GM18507 (cell line): ENCODE data around the gene MED13.
"Not testable (repeated sequence)": the region's sequence is repeated elsewhere in the genome, so short reads cannot be mapped to it uniquely, and the experiment has no call there.

Experiments
- DNase-seq: peaks from one replicate; pipeline ENCODE4 v3.0.0; 2011; ENCODE audit warnings: low read depth; ENCODE audit not compliant: insufficient read length; ENCODE audit errors: extremely low spot score
- FAIRE-seq: peaks from 2 replicates; lab custom pipeline; 2011; peaks lifted over from hg19 to GRCh38; lab: Jason Lieb, UNC

MED13 gene

DNA sequence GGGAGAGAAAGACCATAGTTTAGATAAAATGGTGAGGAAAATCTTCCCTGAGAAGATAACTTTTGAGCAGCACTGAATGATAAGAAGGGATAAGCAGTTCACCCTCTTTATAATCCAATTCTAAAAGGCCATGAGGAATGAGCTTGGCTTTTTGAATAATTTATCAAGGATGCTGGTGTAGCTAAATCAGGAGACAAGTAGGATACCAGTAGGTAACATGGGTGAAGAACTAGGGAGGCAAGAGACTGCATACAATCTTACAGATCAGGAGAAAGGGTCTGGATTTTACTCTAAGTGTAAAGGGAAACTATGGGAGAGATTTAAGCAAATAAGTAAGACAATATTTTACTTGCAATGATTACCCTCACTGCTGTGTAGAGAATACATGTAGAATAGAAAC is 60.7 kb downstream of the MED13 start:
- DNase-seq (no peak), FAIRE-seq (no peak)

- DNase-seq, FAIRE-seq: not testable (repeated sequence)
Observed at GRCh38 chr17:62003141-62003540, 61.9 kb downstream of the MED13 start.

GRCh38 chr17:62001105-62001504 is 64.0 kb downstream of the MED13 start:
- no peak for FAIRE-seq
- no peak for DNase-seq

GRCh38 chr17:62000186-62000585 is 64.9 kb downstream of the MED13 start:
- no peak for DNase-seq
- no peak for FAIRE-seq

GRCh38 chr17:61998534-61998933 is 66.5 kb downstream of the MED13 start:
- FAIRE-seq, DNase-seq: not testable (repeated sequence)

DNA sequence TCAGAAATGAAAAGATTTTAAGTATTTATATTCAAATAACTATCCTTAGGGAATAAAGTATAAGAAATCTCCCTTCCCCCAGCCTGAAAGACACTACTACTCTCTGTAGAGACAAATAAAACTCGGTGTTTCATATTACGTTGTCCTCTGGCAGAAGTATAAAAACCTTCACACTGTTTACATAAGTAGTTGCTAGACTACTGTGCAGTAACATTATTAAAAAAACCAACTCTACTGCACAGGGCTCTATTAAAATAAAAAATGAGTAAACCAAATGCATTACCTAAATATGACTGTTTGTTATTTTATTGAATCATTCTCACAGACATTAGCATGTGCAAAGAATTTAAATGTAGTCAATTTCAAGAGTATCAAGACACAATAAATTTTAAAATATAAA is 67.4 kb downstream of the MED13 start:
- DNase-seq: no peak
- FAIRE-seq: no peak

DNA sequence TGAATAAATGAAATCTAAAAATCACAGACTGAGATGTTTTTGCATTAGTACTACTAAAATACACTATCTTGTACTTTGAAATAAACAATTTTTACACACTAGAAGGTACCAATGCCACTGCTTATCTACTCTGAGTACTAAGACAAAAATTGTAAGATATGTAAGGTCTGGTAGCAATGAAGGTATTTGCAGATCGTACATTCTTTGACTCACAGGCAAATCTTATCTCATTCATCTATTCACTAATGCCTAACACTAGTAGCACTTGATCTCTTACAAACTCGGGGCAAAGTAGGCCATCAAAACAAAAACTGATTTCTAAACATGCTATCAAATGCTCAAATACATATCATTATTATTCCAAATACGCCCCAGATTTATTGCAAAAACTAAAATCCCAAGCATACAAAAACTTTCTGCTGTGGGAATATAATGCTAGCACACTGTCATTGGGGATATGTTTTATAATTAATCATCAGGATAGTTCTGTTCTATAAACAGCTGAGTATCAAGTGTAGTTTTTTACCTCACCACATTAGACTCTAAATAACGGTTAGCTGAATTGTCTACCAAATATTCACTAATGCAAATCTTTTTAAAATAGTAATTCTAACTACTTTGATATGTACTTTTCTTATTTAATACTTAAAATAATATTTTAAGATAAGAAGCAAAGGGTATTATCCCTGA is 68.0 kb downstream of the MED13 start:
- DNase-seq: no peak
- FAIRE-seq: no peak

DNA sequence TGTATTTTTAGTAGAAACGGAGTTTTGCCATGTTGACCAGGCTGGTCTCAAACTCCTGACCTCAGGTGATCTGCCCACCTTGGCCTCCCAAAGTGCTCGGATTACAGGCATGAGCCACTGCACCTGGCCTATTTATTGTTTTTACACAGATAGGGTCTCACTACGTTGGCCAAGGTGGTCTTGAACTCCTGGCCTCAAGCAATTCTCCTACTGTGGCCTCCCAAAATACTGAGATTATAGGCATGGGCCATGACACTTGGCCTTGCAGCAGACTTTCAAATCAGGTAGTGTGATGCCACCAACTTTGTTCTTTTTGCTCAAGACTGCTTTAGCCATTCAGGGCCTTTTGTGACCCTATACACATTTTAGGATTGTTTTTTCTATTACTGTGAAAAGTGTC is 75.6 kb downstream of the MED13 start:
- DNase-seq (no peak), FAIRE-seq (no peak)

- FAIRE-seq (no peak), DNase-seq (no peak)
Observed at GRCh38 chr17:61986898-61987297, 78.2 kb downstream of the MED13 start.

GRCh38 chr17:61984821-61985220 is 80.3 kb downstream of the MED13 start:
- FAIRE-seq: no peak
- DNase-seq: no peak

DNA sequence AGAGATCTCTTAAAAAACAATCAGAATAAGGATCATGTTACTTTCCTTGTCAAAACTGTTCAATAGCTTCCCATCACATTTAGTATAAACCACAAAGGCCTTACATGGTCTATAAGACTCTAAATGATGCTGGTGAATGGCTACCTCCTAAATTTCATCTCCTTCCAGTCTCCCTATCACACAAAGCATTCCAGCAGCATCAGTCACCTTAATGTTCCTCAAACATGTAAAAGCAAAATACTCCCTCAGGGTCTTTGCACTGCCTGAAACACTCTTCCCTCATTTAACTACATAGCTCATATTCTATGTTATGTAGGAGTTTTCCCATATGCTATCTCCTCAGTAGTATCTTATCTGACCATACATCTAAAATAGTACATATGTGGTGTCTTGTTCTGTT is 83.8 kb downstream of the MED13 start:
- FAIRE-seq (no peak), DNase-seq (no peak)

DNA sequence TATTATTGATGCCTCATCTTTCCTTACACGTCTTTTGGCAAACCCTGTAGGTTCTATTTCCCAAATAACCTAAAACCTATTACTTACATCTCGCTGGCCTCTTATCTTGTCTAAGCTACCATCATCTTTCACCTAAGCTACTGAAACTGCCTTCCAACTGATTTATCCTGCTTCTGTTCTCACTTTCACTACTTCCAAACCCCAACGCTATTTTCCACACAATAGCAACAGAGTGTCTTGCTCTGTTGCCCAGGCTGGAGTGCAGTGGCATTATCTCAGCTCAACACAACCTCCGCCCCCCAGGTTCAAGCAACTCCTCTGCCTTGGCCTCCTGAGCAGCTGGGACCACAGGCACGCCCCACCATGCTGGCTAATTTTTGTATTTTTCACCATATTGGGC is 84.5 kb downstream of the MED13 start:
- DNase-seq (no peak), FAIRE-seq (no peak)

DNA sequence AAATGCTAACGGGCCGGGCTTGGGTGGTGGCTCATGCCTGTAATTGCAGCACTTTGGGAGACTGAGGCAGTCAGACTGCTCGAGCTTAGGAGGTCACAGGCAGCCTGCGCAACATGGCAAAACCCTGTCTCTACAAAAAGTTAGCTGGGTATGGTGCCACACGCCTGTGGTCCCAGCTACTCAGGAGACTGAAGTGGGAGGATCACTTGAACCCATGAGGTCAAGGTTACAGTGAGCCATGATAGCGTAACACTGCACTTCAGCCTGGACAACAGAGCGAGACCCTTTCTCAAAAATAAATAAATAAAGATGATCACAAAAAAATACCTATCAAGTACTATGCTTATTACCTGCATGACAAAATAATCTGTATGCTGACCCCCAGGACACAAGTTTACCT is 91.0 kb downstream of the MED13 start:
- FAIRE-seq (no peak), DNase-seq (no peak)

GRCh38 chr17:61972311-61972710 is 92.8 kb downstream of the MED13 start:
- DNase-seq: no peak
- FAIRE-seq: no peak

DNA sequence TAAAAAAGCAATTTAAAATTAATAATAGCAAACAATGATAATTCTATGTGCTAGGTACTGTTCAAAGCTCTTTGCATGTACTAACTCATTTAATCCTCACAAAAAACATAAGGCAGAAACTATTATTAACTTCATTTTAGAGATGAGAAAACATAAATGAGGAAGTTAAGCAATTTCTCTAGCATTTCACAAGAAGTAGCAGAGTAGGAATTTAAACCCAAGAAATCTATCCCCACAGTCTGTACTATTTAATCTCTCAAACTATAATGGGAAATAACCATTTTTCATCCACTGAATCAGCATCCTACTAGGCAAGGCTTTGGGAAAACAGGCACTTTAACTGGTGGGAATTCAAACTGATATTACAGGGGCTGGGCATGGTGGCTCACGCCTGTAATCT is 95.0 kb downstream of the MED13 start:
- FAIRE-seq: no peak
- DNase-seq: no peak

GRCh38 chr17:61968757-61969156 is 96.3 kb downstream of the MED13 start:
- FAIRE-seq: no peak
- no peak for DNase-seq

DNA sequence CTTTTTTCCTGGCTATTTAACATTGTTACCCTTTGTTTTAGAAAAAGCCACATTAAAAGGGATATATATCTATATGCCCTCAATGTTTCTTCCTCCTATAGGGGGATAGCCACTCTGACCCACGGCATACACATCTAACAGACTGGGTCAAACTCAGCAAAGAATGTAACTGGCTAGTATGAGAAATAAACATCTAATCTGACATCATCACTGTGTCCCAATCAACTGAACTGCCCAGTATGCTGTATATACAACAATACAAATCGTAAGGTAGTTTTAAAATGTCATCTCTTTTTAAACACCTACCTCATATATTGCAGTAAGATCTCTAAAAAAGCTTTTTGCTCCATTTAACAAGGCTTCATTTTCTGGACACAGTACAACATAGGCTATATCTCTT is 97.3 kb downstream of the MED13 start:
- DNase-seq: no peak
- no peak for FAIRE-seq

DNA sequence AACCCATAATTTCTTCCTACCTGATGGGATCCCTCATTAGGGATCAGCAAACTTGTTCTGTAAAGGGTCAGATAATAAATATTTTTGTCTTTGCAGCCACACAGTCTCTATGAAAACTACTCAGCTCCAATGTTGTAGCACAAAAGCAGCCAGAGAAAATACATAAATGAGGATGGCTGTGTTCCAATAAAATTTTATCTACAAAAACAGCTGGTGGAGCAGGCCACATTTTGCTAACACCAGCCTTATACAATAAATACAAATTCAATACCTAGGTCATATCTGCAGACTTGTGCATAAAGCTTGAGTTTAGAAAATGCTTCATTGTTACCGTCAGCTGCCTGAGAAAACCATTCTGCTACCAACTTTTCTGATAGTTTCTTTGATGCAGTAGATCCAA is 98.9 kb downstream of the MED13 start:
- no peak for DNase-seq
- peak; percentile 44 for FAIRE-seq

DNA sequence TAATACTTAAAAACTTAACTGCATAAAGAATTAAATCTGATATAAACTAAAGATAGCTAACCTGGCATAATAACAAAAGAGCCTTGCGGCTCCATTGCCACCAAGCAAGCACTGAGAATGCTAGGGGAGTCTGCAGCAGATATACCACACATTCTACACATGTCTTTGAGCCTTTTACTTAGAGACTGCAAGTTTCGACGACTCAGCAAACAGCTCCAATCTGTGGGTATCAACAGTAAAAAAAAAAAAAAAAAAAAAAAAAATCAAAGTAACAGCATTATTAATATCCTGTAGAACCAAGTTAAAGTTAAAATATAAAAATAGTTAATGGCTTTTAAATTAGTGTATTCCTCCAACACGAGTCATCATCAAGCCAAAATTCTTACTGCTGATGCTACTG is 109.5 kb downstream of the MED13 start:
- DNase-seq (no peak), FAIRE-seq (no peak)

DNA sequence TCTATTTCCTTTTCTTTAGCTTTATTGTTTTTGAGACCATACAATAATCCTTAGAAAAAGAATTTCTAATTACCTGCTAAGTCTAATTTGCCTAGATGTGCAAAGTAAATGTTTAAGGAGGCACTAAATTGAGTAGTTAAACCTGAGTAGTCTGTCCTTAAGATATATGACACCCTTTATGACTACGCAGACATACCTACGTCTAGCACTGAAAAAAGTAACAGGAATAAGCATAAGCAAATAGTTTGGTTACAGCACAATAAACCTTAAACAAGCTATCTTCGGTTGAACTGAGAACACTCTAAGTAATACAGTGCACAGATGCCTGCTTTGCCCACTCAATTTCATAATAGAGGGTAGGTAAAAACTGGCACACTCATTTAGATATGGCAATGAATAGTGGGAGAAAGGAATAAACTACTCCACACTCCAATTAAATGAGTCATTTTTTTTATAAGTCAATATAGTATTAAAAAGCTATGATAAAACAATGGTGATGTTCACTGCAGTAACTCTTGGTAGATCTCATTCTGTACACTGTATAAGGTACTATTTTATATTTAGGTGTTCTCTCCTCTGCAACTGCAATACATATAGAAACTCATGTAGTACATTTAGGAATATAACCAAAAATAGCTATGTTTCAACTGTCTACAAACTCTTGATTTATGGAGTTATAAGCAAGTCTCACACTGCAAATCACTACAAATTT is 117.6 kb downstream of the MED13 start:
- DNase-seq (no peak), FAIRE-seq (no peak)

GRCh38 chr17:61946359-61946758 is 118.7 kb downstream of the MED13 start:
- DNase-seq: no peak
- no peak for FAIRE-seq
